Bronchial epithelial cell (primary cell): Measurements from ENCODE around the gene CHST11. TPM values are rescaled to one million over a fixed set of nuclear protein-coding genes. Genes with fewer than 3 reads are reported as not detected.

ENCODE experiments used
- DNase-seq: peaks from one replicate; pipeline ENCODE4 v3.0.0-alpha.2; 2010; ENCODE audit warnings: low read depth
- FAIRE-seq: peaks from 2 replicates; lab custom pipeline; 2011; peaks lifted over from hg19 to GRCh38; lab: Jason Lieb, UNC
- H3K27me3 ChIP-seq: 2 replicates; pipeline ENCODE4 v1.5.1; 2011; ENCODE audit warnings: low read length; ENCODE audit not compliant: control insufficient read depth, insufficient read depth
- H3K36me3 ChIP-seq: 2 replicates; pipeline ENCODE4 v1.5.1; 2011; ENCODE audit warnings: low read length; ENCODE audit not compliant: control insufficient read depth, insufficient read depth
- H3K4me3 ChIP-seq: 2 replicates; pipeline ENCODE4 v1.5.1; 2011; ENCODE audit warnings: mild to moderate bottlenecking, low read depth, low read length, control low read depth
- total RNA-seq: library from RNA; depleted of rRNA; stranded (reverse); fragments of >200 nt; gene quantifications from 2 replicates; pipeline ENCODE4 v1.2.1, GENCODE V29; 2014
- TF ChIP-seq, protein P1 (sequence below): IDR thresholded peaks from 2 replicates; pipeline ENCODE4 v1.5.1; 2011; ENCODE audit warnings: mild to moderate bottlenecking, moderate library complexity, low read length, control low read depth, inconsistent platforms; ENCODE audit not compliant: insufficient read depth, severe bottlenecking

Gene CHST11
- total RNA-seq, 1 donor from 2014 or later: 7.9 TPM

DNA sequence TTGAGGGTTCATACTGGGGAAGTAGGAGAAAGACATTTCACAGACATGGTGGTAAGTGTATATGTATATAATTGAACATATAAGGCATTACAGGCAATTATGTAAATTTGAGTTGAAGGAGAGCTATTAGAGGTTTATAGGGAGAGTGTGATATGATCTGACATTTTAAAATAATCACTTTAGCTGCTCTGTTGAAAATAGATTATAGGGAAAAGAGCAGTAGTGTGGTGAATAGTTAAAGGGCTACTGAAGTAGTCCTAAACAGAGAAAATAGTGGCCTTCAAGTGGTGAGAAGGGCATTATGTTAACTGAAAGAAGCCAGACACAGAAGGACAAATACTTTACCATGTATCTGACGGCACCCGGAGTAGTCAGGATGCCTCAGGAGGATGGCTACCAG lies 267.1 kb downstream of the CHST11 start:
- DNase-seq (no peak), FAIRE-seq (no peak)
- Histone ChIP-seq H3K27me3 (no peaks in the 10 kb centered on the region), H3K36me3 (no peaks in the 10 kb centered on the region), H3K4me3 (no peak overlapping the region)
- TF ChIP-seq, protein P1, sequence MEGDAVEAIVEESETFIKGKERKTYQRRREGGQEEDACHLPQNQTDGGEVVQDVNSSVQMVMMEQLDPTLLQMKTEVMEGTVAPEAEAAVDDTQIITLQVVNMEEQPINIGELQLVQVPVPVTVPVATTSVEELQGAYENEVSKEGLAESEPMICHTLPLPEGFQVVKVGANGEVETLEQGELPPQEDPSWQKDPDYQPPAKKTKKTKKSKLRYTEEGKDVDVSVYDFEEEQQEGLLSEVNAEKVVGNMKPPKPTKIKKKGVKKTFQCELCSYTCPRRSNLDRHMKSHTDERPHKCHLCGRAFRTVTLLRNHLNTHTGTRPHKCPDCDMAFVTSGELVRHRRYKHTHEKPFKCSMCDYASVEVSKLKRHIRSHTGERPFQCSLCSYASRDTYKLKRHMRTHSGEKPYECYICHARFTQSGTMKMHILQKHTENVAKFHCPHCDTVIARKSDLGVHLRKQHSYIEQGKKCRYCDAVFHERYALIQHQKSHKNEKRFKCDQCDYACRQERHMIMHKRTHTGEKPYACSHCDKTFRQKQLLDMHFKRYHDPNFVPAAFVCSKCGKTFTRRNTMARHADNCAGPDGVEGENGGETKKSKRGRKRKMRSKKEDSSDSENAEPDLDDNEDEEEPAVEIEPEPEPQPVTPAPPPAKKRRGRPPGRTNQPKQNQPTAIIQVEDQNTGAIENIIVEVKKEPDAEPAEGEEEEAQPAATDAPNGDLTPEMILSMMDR: no peak

DNA sequence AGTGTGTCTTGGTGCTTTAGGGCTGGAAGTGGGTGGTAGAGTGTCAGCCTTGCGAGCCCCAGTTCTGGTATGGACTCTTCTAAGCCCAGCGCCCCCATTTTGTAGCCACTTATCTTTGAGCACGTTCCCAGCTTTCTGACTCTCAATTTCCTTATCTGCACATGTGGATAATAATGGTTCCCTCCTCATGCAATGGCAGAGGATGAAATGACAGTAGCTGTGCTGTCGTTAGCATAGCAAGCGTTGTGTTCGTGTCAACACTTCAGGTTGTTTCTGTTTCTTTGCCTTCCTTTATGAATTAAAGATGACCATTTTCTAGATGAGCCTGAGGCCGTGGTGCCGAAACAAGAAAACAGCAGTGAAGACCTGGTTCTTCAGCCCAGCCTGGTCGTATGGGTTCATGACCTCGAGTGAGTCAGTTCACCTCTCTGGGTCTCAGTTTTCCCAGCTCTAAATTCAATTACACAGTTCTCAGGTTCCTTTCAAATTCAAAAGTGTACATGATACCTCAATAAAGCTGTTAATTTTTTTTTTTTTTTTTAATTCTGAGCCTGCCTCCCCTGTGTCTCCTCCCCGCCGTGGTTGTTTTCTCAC lies 268.3 kb downstream of the CHST11 start:
- Histone ChIP-seq H3K27me3 (no peaks in the 10 kb centered on the region), H3K4me3 (no peak overlapping the region), H3K36me3 (no peaks in the 10 kb centered on the region)
- no peak for DNase-seq
- no peak for FAIRE-seq
- TF ChIP-seq, protein P1: no peak

DNA sequence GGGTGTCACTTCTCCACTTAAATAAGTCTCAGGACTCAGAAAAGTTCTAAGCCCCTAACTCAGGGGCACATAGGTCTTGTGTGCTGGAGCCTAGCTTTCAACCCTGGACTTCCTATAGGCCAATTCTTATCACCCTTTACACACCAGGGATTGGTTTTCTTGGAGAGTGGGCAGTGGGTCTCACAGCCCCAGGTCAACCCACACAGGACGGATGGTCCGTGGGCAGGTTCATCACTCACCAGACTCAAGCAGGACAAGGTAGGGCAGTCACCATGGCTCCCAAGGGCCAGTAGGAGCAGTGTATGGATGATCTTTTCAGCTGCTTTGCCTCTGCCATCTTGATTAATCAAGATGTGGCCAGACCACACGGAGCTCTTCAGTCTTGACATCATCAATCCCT lies 268.9 kb downstream of the CHST11 start:
- no peak for FAIRE-seq
- TF ChIP-seq, protein P1: no peak
- Histone ChIP-seq H3K4me3 (no peak overlapping the region), H3K36me3 (no peaks in the 10 kb centered on the region), H3K27me3 (no peaks in the 10 kb centered on the region)
- DNase-seq: no peak

DNA sequence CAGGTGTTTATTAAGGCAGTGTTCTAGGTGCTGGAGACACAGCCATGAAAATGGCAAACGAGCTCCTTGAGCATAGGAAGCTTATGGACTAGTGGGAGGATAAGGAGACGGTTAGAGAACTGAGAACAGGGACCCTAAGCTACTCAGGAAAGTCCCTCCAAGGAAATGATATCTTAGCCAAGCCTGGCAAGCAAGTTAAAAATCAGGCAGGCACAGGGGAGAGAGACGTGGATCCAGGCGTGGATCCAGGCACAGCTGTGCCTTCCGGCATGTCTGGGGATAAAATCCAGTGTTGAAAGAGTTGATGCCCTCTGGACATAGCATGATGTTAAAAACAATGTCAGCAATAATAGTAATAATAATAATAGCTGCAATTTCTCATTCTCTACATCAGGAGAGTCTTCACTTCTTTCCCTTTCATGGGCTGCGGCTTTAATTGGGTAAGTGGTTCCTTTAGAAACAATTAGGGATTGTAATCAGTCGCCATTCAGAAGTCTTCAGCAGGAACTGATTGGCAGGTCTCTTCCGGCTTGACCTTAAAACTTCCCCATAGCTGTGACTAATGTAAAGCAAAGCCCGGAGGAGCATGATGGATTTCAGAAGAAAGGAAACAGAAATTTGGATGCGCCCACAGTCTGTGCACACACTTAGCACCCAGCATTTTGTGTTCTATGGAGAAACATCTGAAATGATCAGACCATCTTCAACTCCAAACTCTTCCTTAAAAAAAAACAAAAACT lies 271.1 kb downstream of the CHST11 start:
- H3K4me3 ChIP-seq: no peak overlapping the region
- no peak for FAIRE-seq
- TF ChIP-seq, protein P1: no peak
- no peaks in the 10 kb centered on the region for H3K36me3 ChIP-seq
- no peak for DNase-seq
- H3K27me3 ChIP-seq: no peaks in the 10 kb centered on the region

DNA sequence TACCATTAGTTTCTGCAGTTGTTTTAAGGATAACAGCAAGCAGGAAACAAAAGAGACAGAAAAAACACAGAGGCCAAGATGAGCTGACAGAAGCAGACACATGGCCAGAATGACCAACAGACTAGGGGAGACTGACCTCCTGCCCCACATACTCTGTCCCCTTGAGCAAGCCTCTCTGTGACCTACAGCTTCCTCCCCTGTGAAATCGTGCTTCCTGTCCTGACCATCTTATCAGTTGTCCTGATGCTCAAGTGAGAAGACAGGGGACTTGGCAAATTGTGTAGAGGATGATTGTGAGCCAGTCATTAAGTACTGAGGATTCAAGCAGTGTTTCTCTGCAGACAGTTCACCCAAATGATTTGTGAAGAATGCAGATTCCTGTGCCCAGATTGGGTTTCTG lies 272.3 kb downstream of the CHST11 start:
- FAIRE-seq: no peak

More for the DNA sequence above, 272.3 kb downstream of the CHST11 start:
- TF ChIP-seq, protein P1: no peak
- DNase-seq: no peak
- Histone ChIP-seq H3K27me3 (no peaks in the 10 kb centered on the region), H3K36me3 (no peaks in the 10 kb centered on the region), H3K4me3 (no peak overlapping the region)
